ENCODE data around the gene PLA2G2F. TPM values are rescaled to one million over a fixed set of nuclear protein-coding genes. Genes with fewer than 3 reads are reported as not detected.

The PLA2G2F gene
- total RNA-seq, 1 donor from 2014 or later: not detected

GRCh38 chr1:20187813-20188454 lies 48.8 kb downstream of the PLA2G2F start:
- intact Hi-C loops (cut with micrococcal nuclease): loop anchor here (1.0 to 10.0 kb wide), 4 partner anchors 36 to 1107 kb away; partner anchors contain the start of gene ECE1

GRCh38 chr1:20188455-20188817 lies 49.3 kb downstream of the PLA2G2F start:
- intact Hi-C loops (cut with micrococcal nuclease): loop anchor here (10.0 kb wide), 2 partner anchors 584 to 1106 kb away; partner anchors contain the start of gene ECE1

GRCh38 chr1:20189664-20190063 lies 50.5 kb downstream of the PLA2G2F start:
- intact Hi-C loops (cut with micrococcal nuclease): loop anchor here (10.0 kb wide), 2 partner anchors 585 to 1105 kb away; partner anchors contain the start of gene ECE1

- intact Hi-C loops (cut with micrococcal nuclease): no loop called here
Measured at GRCh38 chr1:20190256-20191160, 51.4 kb downstream of the PLA2G2F start.

- intact Hi-C loops (cut with micrococcal nuclease): no loop called here
Measured at GRCh38 chr1:20191266-20191825, 52.2 kb downstream of the PLA2G2F start.

- intact Hi-C loops (cut with micrococcal nuclease): no loop called here
Measured at GRCh38 chr1:20192364-20192763, 53.2 kb downstream of the PLA2G2F start.

- intact Hi-C loops (cut with micrococcal nuclease): no loop called here
Measured at GRCh38 chr1:20192871-20193411, 53.8 kb downstream of the PLA2G2F start.

- intact Hi-C loops (cut with micrococcal nuclease): loop anchor here (2.0 kb wide), 1 partner anchor 219 kb away; no protein-coding TSS in a partner anchor
Measured at GRCh38 chr1:20194224-20194623, 55.1 kb downstream of the PLA2G2F start.

- intact Hi-C loops (cut with micrococcal nuclease): loop anchor here (1.0 to 2.0 kb wide), 6 partner anchors 9 to 277 kb away; partner anchors contain the start of genes PLA2G2C and UBXN10
Measured at GRCh38 chr1:20194757-20195461, 55.8 kb downstream of the PLA2G2F start.

GRCh38 chr1:20195462-20195780 lies 56.3 kb downstream of the PLA2G2F start:
- intact Hi-C loops (cut with micrococcal nuclease): loop anchor here (1.0 to 2.0 kb wide), 6 partner anchors 9 to 277 kb away; partner anchors contain the start of genes PLA2G2C and UBXN10

GRCh38 chr1:20197329-20197791 lies 58.2 kb downstream of the PLA2G2F start:
- intact Hi-C loops (cut with micrococcal nuclease): no loop called here

- intact Hi-C loops (cut with micrococcal nuclease): no loop called here
Measured at GRCh38 chr1:20198296-20198695, 59.2 kb downstream of the PLA2G2F start.

- intact Hi-C loops (cut with micrococcal nuclease): no loop called here
Measured at GRCh38 chr1:20198918-20199317, 59.8 kb downstream of the PLA2G2F start.

GRCh38 chr1:20199403-20199802 lies 60.3 kb downstream of the PLA2G2F start:
- intact Hi-C loops (cut with micrococcal nuclease): no loop called here

- intact Hi-C loops (cut with micrococcal nuclease): no loop called here
Measured at GRCh38 chr1:20199840-20200239, 60.7 kb downstream of the PLA2G2F start.

Other genes starting within 250 kb of the PLA2G2F start
- not detected in 2 replicates for gene PLA2G2E, start 215.7 kb upstream of the PLA2G2F start, total RNA-seq
- not detected in 2 replicates for gene PLA2G2A, start 159.7 kb upstream of the PLA2G2F start, total RNA-seq
- gene PLA2G5, start 69.1 kb upstream of the PLA2G2F start, total RNA-seq: not detected in 2 replicates
- gene PLA2G2D, start 19.8 kb upstream of the PLA2G2F start, total RNA-seq: not detected in 2 replicates
- gene UBXN10, start 46.8 kb downstream of the PLA2G2F start, total RNA-seq: 1.4 TPM in 2 replicates
- gene PLA2G2C, start 47.2 kb downstream of the PLA2G2F start, total RNA-seq: 0.51 and 1.0 TPM in 2 replicates
- gene VWA5B1, start 151.6 kb downstream of the PLA2G2F start, total RNA-seq: not detected in 2 replicates

Data from T-helper 1 cell treated with Interleukin-12 subunit alpha and Interleukin-12 subunit beta and Interleukin-4 antibody, amounts not matched to agents 30 ng/mL and 1 ng/mL, for 36 hours (primary cell).